HG02943 (cell line): Measurements from ENCODE around the gene AVEN.
A peak's percentile ranks its signal among the peaks of the same experiment; 100 is the strongest.
"Not testable (repeated sequence)": the region's sequence is repeated elsewhere in the genome, so short reads cannot be mapped to it uniquely, and the experiment has no call there.

ENCODE experiments used
- ATAC-seq: cut with Tn5 transposase; IDR thresholded peaks from one replicate; pipeline ENCODE4 v1.9.1; 2021; ENCODE audit warnings: mild to moderate bottlenecking, low read depth, moderate library complexity; ENCODE audit not compliant: unreplicated experiment

Gene AVEN

GRCh38 chr15:34043813-34044212 is 4.8 kb upstream of the AVEN start:
- ATAC-seq = no peak

GRCh38 chr15:34043391-34043790 is 4.4 kb upstream of the AVEN start:
- no peak for ATAC-seq

GRCh38 chr15:34039790-34040113 is 748 bp upstream of the AVEN start:
- ATAC-seq = no peak

GRCh38 chr15:34038023-34038870 is 757 bp downstream of the AVEN start:
- ATAC-seq = peak; percentile 78

GRCh38 chr15:34031987-34032760 is 6.8 kb downstream of the AVEN start:
- no peak for ATAC-seq

- ATAC-seq = no peak
Observed at GRCh38 chr15:34027606-34028005, 11.4 kb downstream of the AVEN start.

- ATAC-seq = no peak
Observed at GRCh38 chr15:34025252-34025651, 13.8 kb downstream of the AVEN start.

- no peak for ATAC-seq
Observed at GRCh38 chr15:34023907-34024306, 15.1 kb downstream of the AVEN start.

- ATAC-seq = no peak
Observed at GRCh38 chr15:34019369-34019990, 19.5 kb downstream of the AVEN start.

GRCh38 chr15:34018738-34019137 is 20.3 kb downstream of the AVEN start:
- ATAC-seq = not testable (repeated sequence)

- ATAC-seq = no peak
Observed at GRCh38 chr15:34018021-34018645, 20.9 kb downstream of the AVEN start.

GRCh38 chr15:34014556-34014955 is 24.4 kb downstream of the AVEN start:
- no peak for ATAC-seq

GRCh38 chr15:34013746-34014145 is 25.3 kb downstream of the AVEN start:
- ATAC-seq = no peak

GRCh38 chr15:34012461-34013028 is 26.5 kb downstream of the AVEN start:
- ATAC-seq = no peak

GRCh38 chr15:34011481-34011880 is 27.5 kb downstream of the AVEN start:
- ATAC-seq = no peak

- no peak for ATAC-seq
Observed at GRCh38 chr15:34010921-34011320, 28.1 kb downstream of the AVEN start.

GRCh38 chr15:34009656-34010055 is 29.3 kb downstream of the AVEN start:
- ATAC-seq = no peak

GRCh38 chr15:34006381-34006780 is 32.6 kb downstream of the AVEN start:
- no peak for ATAC-seq

GRCh38 chr15:34001536-34001935 is 37.5 kb downstream of the AVEN start:
- no peak for ATAC-seq

GRCh38 chr15:33995666-33996065 is 43.3 kb downstream of the AVEN start:
- not testable (repeated sequence) for ATAC-seq
